ENCODE measurements around the gene ABL2.
A peak's percentile ranks its signal among the peaks of the same experiment; 100 is the strongest.

The ABL2 gene

GRCh38 chr1:179120736-179121135 is 108.7 kb downstream of the ABL2 start:
- Histone ChIP-seq H3K9ac (ENCODE audit: insufficient read length, low read depth) (no peak overlapping the region), H3K27me3 (ENCODE audit: insufficient read depth, insufficient read length) (no peaks in the 10 kb centered on the region), H3K4me3 (ENCODE audit: insufficient read length, low read depth) (no peak overlapping the region), H3K9me3 (ENCODE audit: insufficient read depth, low read length) (no peaks in the 10 kb centered on the region), H3K36me3 (ENCODE audit: insufficient read depth, insufficient read length, low read length) (peaks cover 66% of the 10 kb centered on the region), H3K4me1 (ENCODE audit: insufficient read depth, insufficient read length) (no peaks in the 10 kb centered on the region)
- TF ChIP-seq ZNF274 (IDR thresholded peaks at IDR 0.05; ENCODE audit: low read depth, low read length): no peak
- no peak for DNase-seq (ENCODE audit: low read depth, low spot score)

DNA sequence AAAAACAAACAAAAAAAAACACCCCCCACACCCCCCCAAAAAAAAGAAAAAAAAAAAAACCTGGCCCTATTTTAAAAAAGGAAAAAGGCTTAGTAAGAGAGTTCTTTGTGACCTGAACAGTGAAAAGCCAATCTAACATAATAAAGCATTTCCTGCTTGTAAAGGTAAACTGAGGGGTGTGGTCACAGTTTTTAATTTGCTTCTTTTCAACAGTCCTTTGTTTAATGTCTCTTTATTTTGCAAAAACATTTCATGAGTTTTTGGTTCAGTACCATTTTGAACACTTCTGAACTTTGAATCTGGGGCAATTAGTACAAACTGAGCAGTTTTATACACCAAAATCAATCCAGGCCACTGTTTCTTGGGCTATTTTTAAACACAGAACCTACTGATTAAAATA is 110.0 kb downstream of the ABL2 start:
- Histone ChIP-seq H3K9me3 (ENCODE audit: insufficient read depth, low read length) (no peaks in the 10 kb centered on the region), H3K36me3 (ENCODE audit: insufficient read depth, insufficient read length, low read length) (peaks cover 67% of the 10 kb centered on the region), H3K9ac (ENCODE audit: insufficient read length, low read depth) (no peak overlapping the region), H3K27me3 (ENCODE audit: insufficient read depth, insufficient read length) (no peaks in the 10 kb centered on the region), H3K4me3 (ENCODE audit: insufficient read length, low read depth) (no peak overlapping the region), H3K4me1 (ENCODE audit: insufficient read depth, insufficient read length) (no peaks in the 10 kb centered on the region)
- no peak for DNase-seq (ENCODE audit: low read depth, low spot score)
- TF ChIP-seq ZNF274 (IDR thresholded peaks at IDR 0.05; ENCODE audit: low read depth, low read length) (no peak), SUZ12 (IDR thresholded peaks at IDR 0.05; ENCODE audit: extremely low read depth, insufficient read depth, insufficient read length) (no peak), YY1 (IDR thresholded peaks at IDR 0.05; ENCODE audit: insufficient read depth, insufficient read length) (no peak)

- H3K4me3 ChIP-seq (ENCODE audit: insufficient read length, low read depth): no peak overlapping the region
- peaks cover 89% of the 10 kb centered on the region for H3K36me3 ChIP-seq (ENCODE audit: insufficient read depth, insufficient read length, low read length)
Measured at GRCh38 chr1:179115181-179115580, 114.3 kb downstream of the ABL2 start.

GRCh38 chr1:179108644-179109043 is 120.8 kb downstream of the ABL2 start:
- Histone ChIP-seq H3K9me3 (ENCODE audit: insufficient read depth, low read length) (no peaks in the 10 kb centered on the region), H3K4me3 (ENCODE audit: insufficient read length, low read depth) (no peak overlapping the region)
- TF ChIP-seq SUZ12 (IDR thresholded peaks at IDR 0.05; ENCODE audit: extremely low read depth, insufficient read depth, insufficient read length): no peak
- TF ChIP-seq ZNF274 (IDR thresholded peaks at IDR 0.05; ENCODE audit: low read depth, low read length): no peak
- TF ChIP-seq YY1 (IDR thresholded peaks at IDR 0.05; ENCODE audit: insufficient read depth, insufficient read length): no peak

More at GRCh38 chr1:179115181-179115580, 114.3 kb downstream of the ABL2 start:
- Histone ChIP-seq H3K4me1 (ENCODE audit: insufficient read depth, insufficient read length) (no peaks in the 10 kb centered on the region), H3K9me3 (ENCODE audit: insufficient read depth, low read length) (no peaks in the 10 kb centered on the region), H3K27me3 (ENCODE audit: insufficient read depth, insufficient read length) (no peaks in the 10 kb centered on the region), H3K9ac (ENCODE audit: insufficient read length, low read depth) (no peak overlapping the region)
- DNase-seq (ENCODE audit: low read depth, low spot score): no peak
- TF ChIP-seq ZNF274 (IDR thresholded peaks at IDR 0.05; ENCODE audit: low read depth, low read length): no peak
- no peak for TF ChIP-seq YY1 (IDR thresholded peaks at IDR 0.05; ENCODE audit: insufficient read depth, insufficient read length)
- TF ChIP-seq SUZ12 (IDR thresholded peaks at IDR 0.05; ENCODE audit: extremely low read depth, insufficient read depth, insufficient read length): no peak

GRCh38 chr1:179107706-179108629 is 121.5 kb downstream of the ABL2 start:
- Histone ChIP-seq H3K4me1 (ENCODE audit: insufficient read depth, insufficient read length) (no peaks in the 10 kb centered on the region), H3K9ac (ENCODE audit: insufficient read length, low read depth) (no peak overlapping the region), H3K4me3 (ENCODE audit: insufficient read length, low read depth) (no peak overlapping the region), H3K27me3 (ENCODE audit: insufficient read depth, insufficient read length) (no peaks in the 10 kb centered on the region), H3K36me3 (ENCODE audit: insufficient read depth, insufficient read length, low read length) (peaks cover 96% of the 10 kb centered on the region), H3K9me3 (ENCODE audit: insufficient read depth, low read length) (no peaks in the 10 kb centered on the region)
- no peak for DNase-seq (ENCODE audit: low read depth, low spot score)
- TF ChIP-seq SUZ12 (IDR thresholded peaks at IDR 0.05; ENCODE audit: extremely low read depth, insufficient read depth, insufficient read length): no peak
- TF ChIP-seq YY1 (IDR thresholded peaks at IDR 0.05; ENCODE audit: insufficient read depth, insufficient read length): no peak
- no peak for TF ChIP-seq ZNF274 (IDR thresholded peaks at IDR 0.05; ENCODE audit: low read depth, low read length)

More at GRCh38 chr1:179108644-179109043, 120.8 kb downstream of the ABL2 start:
- Histone ChIP-seq H3K4me1 (ENCODE audit: insufficient read depth, insufficient read length) (no peaks in the 10 kb centered on the region), H3K9ac (ENCODE audit: insufficient read length, low read depth) (no peak overlapping the region), H3K36me3 (ENCODE audit: insufficient read depth, insufficient read length, low read length) (peaks cover 93% of the 10 kb centered on the region), H3K27me3 (ENCODE audit: insufficient read depth, insufficient read length) (no peaks in the 10 kb centered on the region)
- DNase-seq (ENCODE audit: low read depth, low spot score): no peak

DNA sequence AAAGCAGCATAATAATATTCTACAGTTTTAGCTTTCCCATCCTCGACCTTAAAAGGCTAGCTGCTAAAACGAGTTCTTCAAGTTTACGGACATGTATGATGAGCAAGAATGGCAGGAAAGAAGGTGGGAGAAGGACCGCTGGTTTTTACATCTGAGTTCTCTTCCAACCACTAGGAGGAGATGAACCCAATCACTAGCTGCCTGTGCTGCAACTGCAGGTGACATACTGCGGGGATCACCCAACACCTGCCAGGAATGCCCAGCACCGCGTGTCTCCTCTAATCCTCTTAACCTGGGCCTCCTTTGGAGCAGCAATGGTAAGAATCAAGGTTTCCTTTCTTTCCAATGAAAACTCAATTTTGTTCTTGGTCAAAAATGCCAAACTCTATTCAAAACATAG is 124.1 kb downstream of the ABL2 start:
- no peaks in the 10 kb centered on the region for H3K4me1 ChIP-seq (ENCODE audit: insufficient read depth, insufficient read length)
- no peak overlapping the region for H3K4me3 ChIP-seq (ENCODE audit: insufficient read length, low read depth)
- H3K36me3 ChIP-seq (ENCODE audit: insufficient read depth, insufficient read length, low read length): peaks cover 86% of the 10 kb centered on the region
- H3K27me3 ChIP-seq (ENCODE audit: insufficient read depth, insufficient read length): no peaks in the 10 kb centered on the region
- no peak for TF ChIP-seq SUZ12 (IDR thresholded peaks at IDR 0.05; ENCODE audit: extremely low read depth, insufficient read depth, insufficient read length)
- TF ChIP-seq ZNF274 (IDR thresholded peaks at IDR 0.05; ENCODE audit: low read depth, low read length): no peak
- no peak for TF ChIP-seq YY1 (IDR thresholded peaks at IDR 0.05; ENCODE audit: insufficient read depth, insufficient read length)
- no peaks in the 10 kb centered on the region for H3K9me3 ChIP-seq (ENCODE audit: insufficient read depth, low read length)
- H3K9ac ChIP-seq (ENCODE audit: insufficient read length, low read depth): no peak overlapping the region
- DNase-seq (ENCODE audit: low read depth, low spot score): peak; percentile 28

DNA sequence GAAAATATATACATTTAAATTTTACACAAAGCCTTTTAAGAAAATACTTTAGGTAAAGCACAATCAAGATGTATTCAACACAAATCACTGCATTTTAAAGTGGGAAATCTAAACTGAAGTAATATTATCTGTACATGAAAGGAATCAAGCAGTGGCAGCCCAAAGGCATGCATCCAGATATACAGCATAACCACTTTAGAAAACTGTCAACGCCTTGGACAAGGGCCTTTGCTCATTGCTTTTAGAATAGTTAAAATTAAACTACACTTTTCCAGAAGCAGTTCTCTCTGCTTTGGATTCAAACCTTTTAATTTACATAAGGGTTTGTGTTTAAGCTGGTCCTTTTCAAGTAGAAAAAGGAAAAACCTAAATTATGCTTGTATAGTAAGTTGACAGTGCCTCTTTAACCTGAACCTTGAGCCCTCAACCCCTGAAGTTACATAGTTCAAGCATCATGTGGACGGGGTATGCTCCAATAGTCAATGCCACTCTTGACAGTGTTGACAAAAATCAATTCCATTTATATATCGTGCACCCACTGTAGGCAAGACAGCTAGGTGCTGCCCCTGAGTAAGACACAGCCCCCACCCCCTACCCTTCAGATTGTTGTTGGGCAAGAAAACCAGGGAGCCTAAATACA is 124.7 kb downstream of the ABL2 start:
- H3K36me3 ChIP-seq (ENCODE audit: insufficient read depth, insufficient read length, low read length): peaks cover 86% of the 10 kb centered on the region

More for the DNA sequence above, 124.7 kb downstream of the ABL2 start:
- no peak for DNase-seq (ENCODE audit: low read depth, low spot score)
- Histone ChIP-seq H3K4me1 (ENCODE audit: insufficient read depth, insufficient read length) (no peaks in the 10 kb centered on the region), H3K9me3 (ENCODE audit: insufficient read depth, low read length) (no peaks in the 10 kb centered on the region), H3K9ac (ENCODE audit: insufficient read length, low read depth) (no peak overlapping the region), H3K27me3 (ENCODE audit: insufficient read depth, insufficient read length) (no peaks in the 10 kb centered on the region), H3K4me3 (ENCODE audit: insufficient read length, low read depth) (no peak overlapping the region)
- TF ChIP-seq SUZ12 (IDR thresholded peaks at IDR 0.05; ENCODE audit: extremely low read depth, insufficient read depth, insufficient read length): no peak
- no peak for TF ChIP-seq ZNF274 (IDR thresholded peaks at IDR 0.05; ENCODE audit: low read depth, low read length)
- TF ChIP-seq YY1 (IDR thresholded peaks at IDR 0.05; ENCODE audit: insufficient read depth, insufficient read length): no peak
